ENCODE data around the gene OSBP2.

GRCh38 chr22:30892731-30893221 lies 198.1 kb downstream of the OSBP2 start:
- TF ChIP-seq FOXP2 (optimal IDR thresholded peaks at IDR 0.05; ENCODE audit: borderline replicate concordance, extremely low read depth, extremely low read length, insufficient read depth) (no peak), POLR2AphosphoS5 (IDR thresholded peaks at IDR 0.05; ENCODE audit: low read depth, low read length) (no peak)

Measured in PFSK-1 (cell line).